Right lobe of liver (tissue), 6 donors: ENCODE results near the gene HS6ST2. TPM values are rescaled to one million over a fixed set of nuclear protein-coding genes. Genes with fewer than 3 reads are reported as not detected.

Experiments used
- ATAC-seq, 4 donors: fragments of 200-7000 bp; cut with Tn5 transposase; one replicate each; pipeline ENCODE4 v1.9.1; 2020; ENCODE audit warnings: mild to moderate bottlenecking in 4 of 4, moderate library complexity in 4 of 4
- DNase-seq, 3 donors: peaks; one replicate each; pipeline ENCODE4 v3.0.0-alpha.2; 2020
- H3K27ac ChIP-seq, 3 donors: fragments of 200-600 bp; one replicate each; pipeline ENCODE4 v1.8.0; 2022
- H3K27me3 ChIP-seq, 2 donors: fragments of 200-600 bp; one replicate each; pipeline ENCODE4 v1.8.0; 2022
- H3K36me3 ChIP-seq, 4 donors: fragments of 200-600 bp; sonication (generic) in 1 of 4; one replicate each; pipeline versions ENCODE4 v1.5.1 to v1.8.0; 2017 to 2022; ENCODE audit warnings: control low read depth in 1 of 4
- H3K4me1 ChIP-seq, 4 donors: fragments of 200-600 bp; sonication (generic) in 1 of 4; one replicate each; pipeline versions ENCODE4 v1.5.1 to v1.8.0; 2017 to 2022; ENCODE audit warnings: control low read depth in 1 of 4
- H3K4me3 ChIP-seq, 3 donors: fragments of 200-600 bp; one replicate each; pipeline ENCODE4 v1.8.0; 2022
- H3K9me3 ChIP-seq, 4 donors: fragments of 200-600 bp; sonication (generic) in 1 of 4; one replicate each; pipeline versions ENCODE4 v1.5.1 to v1.8.0; 2017 to 2022; ENCODE audit warnings: control low read depth in 1 of 4
- CTCF ChIP-seq, 4 donors: fragments of 200-600 bp in 3 of 4; fragments of 450-650 bp in 1 of 4; IDR thresholded peaks; one replicate each; pipeline versions ENCODE4 v1.5.1 to v1.8.0; 2016 to 2022; ENCODE audit warnings: antibody characterized with exemption in 4 of 4, mild to moderate bottlenecking in 2 of 4
- POLR2A ChIP-seq: fragments of 450-650 bp; IDR thresholded peaks from one replicate; pipeline ENCODE4 v1.6.1; 2017; ENCODE audit warnings: antibody characterized with exemption, mild to moderate bottlenecking
- WGBS: methylation state at CpG from one replicate; pipeline ENCODE4 v1.1.6; 2018; ENCODE audit warnings: low coverage, low lambda C conversion rate; ENCODE audit not compliant: insufficient coverage; ENCODE audit errors: missing lambda C conversion rate; 5-methylcytosine and 5-hydroxymethylcytosine counted together
- intact Hi-C, 2 donors: fragments of 100-400 bp; cut with DNase I; formaldehyde crosslinking; loops; one replicate each; pipeline versions ENCODE4 v1.11.2 to v1.14.1; 2022
- total RNA-seq, 6 experiments: library from RNA; depleted of rRNA in 2 of 6; stranded (reverse); fragments of >200 nt in 2 of 6; fragmentation: NEBNext Ultra II Directional in 3 of 6; extraction: Animal tissue kit (Norgen Biotek cat#: 25700) in 3 of 6; gene quantifications; one replicate each; pipeline versions ENCODE4 v1.1.0 to v1.2.4, GENCODE V29; 2016 to 2023
- donor health status: DM: no; HTN: yes; CAD: no.
- donor health status: DM: no; HTN: no; CAD: no.
- donor health status: DM: no; HTN: no; CAD: no.
- donor health status: DM: no; HTN: yes; CAD: no.
- donor health status: DM: no; HTN: yes; CAD: no.

The HS6ST2 gene
- total RNA-seq, 6 experiments from 2014 or later, result 0.09 TPM; not detected in 5

GRCh38 chrX:132613801-132614200 lies 344.6 kb downstream of the HS6ST2 start:
- intact Hi-C loops, result loop anchor here in 1 of 2 donors (10.0 kb wide), 1 partner anchor 319 kb away; no protein-coding TSS in a partner anchor
- Histone ChIP-seq H3K4me3 (no peak overlapping the region), H3K4me1 (no peaks in the 10 kb centered on the region), H3K9me3 (no peaks in the 10 kb centered on the region), H3K27me3 (peaks cover 0 to 6% of the 10 kb centered on the region in 2 donors), H3K36me3 (no peaks in the 10 kb centered on the region), H3K27ac (no peak overlapping the region)
- DNase-seq, result no peak
- WGBS, result 33% methylated on average over 5 of the region's 5 CpGs
- no peak for ATAC-seq
- TF ChIP-seq CTCF (IDR thresholded peaks at IDR 0.05), result no peak
- TF ChIP-seq POLR2A, result no peak

DNA sequence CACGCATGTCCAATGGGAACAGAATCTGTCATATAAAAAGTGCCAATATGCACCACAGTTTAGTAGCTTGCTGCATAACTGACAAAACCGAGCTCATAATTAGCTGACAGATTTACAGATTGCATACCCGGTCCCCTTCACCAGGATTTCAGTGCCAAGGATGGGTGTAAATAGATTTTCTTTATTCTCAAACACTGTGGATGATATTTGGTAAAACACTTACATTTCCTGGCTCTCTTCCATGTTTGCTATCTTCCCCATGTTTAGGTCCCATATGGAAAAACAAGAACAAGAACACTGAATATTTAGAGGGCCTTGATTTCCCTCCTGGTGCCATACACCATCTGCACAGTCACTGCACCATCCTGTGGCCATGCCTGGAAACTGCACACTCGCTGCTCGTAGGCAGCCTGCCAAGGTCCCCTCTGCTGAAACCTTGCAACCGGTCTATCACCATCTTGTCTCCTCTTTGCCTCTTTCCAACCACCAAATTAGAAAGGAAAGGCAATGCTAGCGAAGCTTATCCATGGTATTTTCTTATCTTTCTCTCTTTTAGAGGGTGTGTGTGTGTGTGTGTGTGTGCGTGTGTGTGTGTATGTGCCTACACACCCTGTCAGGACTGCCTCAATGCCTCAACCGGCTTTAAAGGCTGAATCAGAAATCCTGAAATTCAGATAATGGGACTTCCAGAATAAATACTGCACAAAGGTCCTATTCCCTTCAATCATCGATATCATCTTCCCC lies 345.4 kb downstream of the HS6ST2 start:
- TF ChIP-seq CTCF (IDR thresholded peaks at IDR 0.05), result peak; percentile 58 to 70 (median 62)
- TF ChIP-seq POLR2A, result no peak
- DNase-seq, result peak; percentile 55 to 57 (median 56)
- intact Hi-C loops, result loop anchor here in 1 of 2 donors (10.0 kb wide), 1 partner anchor 318 kb away; no protein-coding TSS in a partner anchor
- Histone ChIP-seq H3K27ac (no peak overlapping the region), H3K27me3 (peaks cover 0 to 6% of the 10 kb centered on the region in 2 donors), H3K36me3 (no peaks in the 10 kb centered on the region), H3K9me3 (no peaks in the 10 kb centered on the region), H3K4me3 (no peak overlapping the region), H3K4me1 (no peaks in the 10 kb centered on the region)
- peak; percentile 82 to 89 (median 86) for ATAC-seq
- WGBS, result 33% methylated on average over 9 of the region's 10 CpGs

- Histone ChIP-seq H3K4me3 (no peak overlapping the region), H3K27ac (no peak overlapping the region), H3K9me3 (no peaks in the 10 kb centered on the region), H3K27me3 (peaks cover 0 to 6% of the 10 kb centered on the region in 2 donors), H3K4me1 (no peaks in the 10 kb centered on the region), H3K36me3 (no peaks in the 10 kb centered on the region)
- intact Hi-C loops, result loop anchor here in 1 of 2 donors (10.0 kb wide), 1 partner anchor 316 kb away; no protein-coding TSS in a partner anchor
- 57% methylated on average over 4 of the region's 4 CpGs for WGBS
- DNase-seq (no peak), ATAC-seq (no peak)
- TF ChIP-seq CTCF (IDR thresholded peaks at IDR 0.05), result no peak
- no peak for TF ChIP-seq POLR2A
These were observed 347.9 kb downstream of the HS6ST2 start for GRCh38 chrX:132610536-132610935.

- Histone ChIP-seq H3K27ac (no peak overlapping the region), H3K27me3 (peaks cover 0 to 6% of the 10 kb centered on the region in 2 donors), H3K36me3 (no peaks in the 10 kb centered on the region), H3K9me3 (no peaks in the 10 kb centered on the region), H3K4me1 (no peaks in the 10 kb centered on the region), H3K4me3 (no peak overlapping the region)
- WGBS, result 56% methylated on average over 1 of the region's 1 CpG
- DNase-seq, result no peak
- intact Hi-C loops, result no loop called here
- TF ChIP-seq CTCF (IDR thresholded peaks at IDR 0.05) (no peak), POLR2A (no peak)
- ATAC-seq, result no peak
These were observed 349.0 kb downstream of the HS6ST2 start for GRCh38 chrX:132609362-132609848.
